MCF 10A (cell line): ENCODE measurements around the gene MEF2A. TPM values are rescaled to one million over a fixed set of nuclear protein-coding genes. Genes with fewer than 3 reads are reported as not detected.

ENCODE experiments used
- BruUV-seq: library from RNA; stranded (reverse); fragments of 400-500 nt; replicated peaks from 2 replicates; lab custom pipeline; 2021; lab: Mats Ljungman, UMichigan
- CTCF ChIA-PET: fragments of 300-600 bp; sonication (Branson Sonifier 250); formaldehyde crosslinking; extraction: SDS; loops from one replicate; lab custom pipeline; 2021; ENCODE audit warnings: antibody characterized with exemption, inconsistent platforms; lab: Yijun Ruan, JAX
- POLR2A ChIA-PET: fragments of 300-600, 350-650 bp; sonication (Branson Sonifier 250); formaldehyde crosslinking; extraction: SDS; loops from one replicate; lab custom pipeline; 2020; ENCODE audit warnings: antibody characterized with exemption, inconsistent platforms; lab: Yijun Ruan, JAX
- DNase-seq: peaks from one replicate; pipeline ENCODE4 v3.0.0-alpha.2; 2018; ENCODE audit not compliant: unreplicated experiment
- H3K27ac Mint-ChIP-seq: one replicate; pipeline ENCODE4 v1.8.0; 2022; ENCODE audit warnings: mild to moderate bottlenecking, low read depth, mixed read lengths; ENCODE audit not compliant: unreplicated experiment
- H3K27me3 Mint-ChIP-seq: one replicate; pipeline ENCODE4 v1.8.0; 2022; ENCODE audit warnings: mixed read lengths; ENCODE audit not compliant: insufficient read depth, unreplicated experiment
- H3K36me3 Mint-ChIP-seq: one replicate; pipeline ENCODE4 v1.8.0; 2022; ENCODE audit warnings: mild to moderate bottlenecking, moderate library complexity, mixed read lengths; ENCODE audit not compliant: insufficient read depth, unreplicated experiment
- H3K4me1 Mint-ChIP-seq: one replicate; pipeline ENCODE4 v1.8.0; 2022; ENCODE audit warnings: mixed read lengths; ENCODE audit not compliant: insufficient read depth, unreplicated experiment
- H3K4me3 Mint-ChIP-seq: one replicate; pipeline ENCODE4 v1.8.0; 2022; ENCODE audit warnings: mild to moderate bottlenecking, moderate library complexity, mixed read lengths; ENCODE audit not compliant: unreplicated experiment
- H3K9me3 Mint-ChIP-seq: one replicate; pipeline ENCODE4 v1.8.0; 2022; ENCODE audit warnings: mixed read lengths; ENCODE audit not compliant: unreplicated experiment
- CTCF ChIP-seq: fragments of 200-600 bp; IDR thresholded peaks from one replicate; pipeline ENCODE4 v1.8.0; 2022; ENCODE audit warnings: antibody characterized with exemption, mild to moderate bottlenecking; ENCODE audit not compliant: unreplicated experiment
- intact Hi-C: fragments of 100-400 bp; cut with micrococcal nuclease; formaldehyde crosslinking; loops from 2 replicates; pipeline ENCODE4 v1.14.1; 2022
- total RNA-seq: library from RNA; stranded (reverse); gene quantifications from 2 replicates; pipeline ENCODE4 v1.2.3, GENCODE V29; 2022

The MEF2A gene
- total RNA-seq, 1 experiment from 2014 or later: 52.9 TPM

- Mint-ChIP-seq H3K9me3 (peaks cover 9% of the 10 kb centered on the region), H3K27me3 (no peaks in the 10 kb centered on the region), H3K4me1 (no peaks in the 10 kb centered on the region), H3K27ac (no peak overlapping the region), H3K4me3 (no peak overlapping the region), H3K36me3 (peaks cover 38% of the 10 kb centered on the region)
- POLR2A ChIA-PET: no interaction called here
- CTCF ChIA-PET: no interaction called here
- no peak for TF ChIP-seq CTCF
- intact Hi-C loops: no loop called here
- no peak for DNase-seq
- no TSS peak for BruUV-seq
Observed at GRCh38 chr15:99644913-99645542, 79.2 kb downstream of the MEF2A start.

DNA sequence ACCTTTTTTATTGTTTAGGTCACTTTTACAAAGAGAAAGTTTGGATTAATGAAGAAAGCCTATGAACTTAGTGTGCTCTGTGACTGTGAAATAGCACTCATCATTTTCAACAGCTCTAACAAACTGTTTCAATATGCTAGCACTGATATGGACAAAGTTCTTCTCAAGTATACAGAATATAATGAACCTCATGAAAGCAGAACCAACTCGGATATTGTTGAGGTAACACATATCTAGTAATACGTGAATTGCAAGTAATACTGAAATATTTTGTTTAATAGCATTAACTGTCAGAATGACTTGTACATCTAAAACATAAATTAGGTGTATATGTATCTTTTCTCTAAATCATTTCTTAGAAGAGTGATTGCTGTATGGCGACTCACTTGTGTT lies 79.8 kb downstream of the MEF2A start:
- no peak for DNase-seq
- Mint-ChIP-seq H3K4me1 (no peaks in the 10 kb centered on the region), H3K27me3 (no peaks in the 10 kb centered on the region), H3K4me3 (no peak overlapping the region), H3K27ac (no peak overlapping the region), H3K9me3 (peaks cover 9% of the 10 kb centered on the region), H3K36me3 (peaks cover 38% of the 10 kb centered on the region)
- CTCF ChIA-PET: no interaction called here
- no peak for TF ChIP-seq CTCF
- BruUV-seq: no TSS peak
- intact Hi-C loops: no loop called here
- POLR2A ChIA-PET: no interaction called here

DNA sequence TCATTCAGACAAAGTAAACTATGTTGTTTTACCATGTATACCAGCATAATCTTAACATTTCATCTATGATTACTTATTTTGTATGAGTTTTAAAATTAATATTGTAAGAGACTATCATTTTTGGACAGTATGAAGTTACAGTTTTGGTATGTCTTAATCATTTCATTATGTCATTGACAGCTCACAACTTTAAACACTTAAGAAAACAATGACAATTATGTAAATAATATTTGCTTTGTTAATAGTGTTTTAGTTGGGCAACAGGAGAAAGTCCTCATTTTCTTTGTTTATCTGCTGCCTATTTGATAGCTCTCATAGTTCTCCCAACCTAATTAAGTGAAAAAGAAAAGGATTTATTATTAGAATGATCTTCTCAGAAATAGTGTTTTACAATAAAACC lies 80.2 kb downstream of the MEF2A start:
- intact Hi-C loops: no loop called here
- CTCF ChIA-PET: no interaction called here
- no peak for TF ChIP-seq CTCF
- no peak for DNase-seq
- POLR2A ChIA-PET: interaction anchor here (1.7 kb wide), 1 partner anchor 9 kb away, joined by 5 read pairs; no protein-coding TSS in a partner anchor
- peaks cover 9% of the 10 kb centered on the region for H3K9me3 Mint-ChIP-seq
- H3K4me1 Mint-ChIP-seq: peaks cover 2% of the 10 kb centered on the region
- no peak overlapping the region for H3K27ac Mint-ChIP-seq
- H3K36me3 Mint-ChIP-seq: peaks cover 38% of the 10 kb centered on the region
- no peaks in the 10 kb centered on the region for H3K27me3 Mint-ChIP-seq
- no TSS peak for BruUV-seq
- no peak overlapping the region for H3K4me3 Mint-ChIP-seq

DNA sequence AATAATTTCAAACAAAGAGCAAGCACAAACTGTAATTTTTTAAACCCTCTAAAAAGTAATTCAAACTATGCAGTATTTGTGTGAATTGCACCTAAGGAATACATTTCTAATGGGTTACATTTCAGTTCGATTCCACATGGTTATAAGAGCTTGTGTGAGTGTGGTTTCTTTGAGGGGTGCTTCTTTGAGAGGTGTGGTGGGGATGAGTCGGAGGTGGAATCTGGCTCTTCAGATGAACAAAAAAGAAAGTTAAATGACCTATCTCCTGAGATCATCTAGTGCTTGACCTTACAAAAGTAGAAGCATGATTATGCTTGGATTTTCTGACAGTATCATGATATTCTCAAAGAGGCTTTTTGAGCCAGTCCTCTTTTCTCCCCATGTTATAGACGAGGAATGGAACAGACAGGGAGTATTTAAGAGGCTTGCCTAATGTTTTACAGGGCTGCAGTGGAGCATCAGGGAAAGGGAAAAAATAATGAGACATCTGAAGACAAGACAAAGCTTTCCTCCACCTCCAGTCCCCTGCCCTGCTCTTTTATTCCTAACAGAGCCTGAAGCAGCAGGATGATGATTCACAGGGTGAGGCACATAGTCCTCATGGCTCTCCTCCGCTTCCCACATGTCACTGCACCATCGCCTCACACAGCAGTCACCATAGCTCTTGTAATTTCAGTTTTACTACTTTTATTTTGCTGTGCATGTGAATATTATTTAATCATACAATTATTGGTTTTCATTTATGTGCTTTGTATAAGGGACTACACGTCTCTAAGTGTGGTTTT lies 85.4 kb downstream of the MEF2A start:
- CTCF ChIA-PET: no interaction called here
- Mint-ChIP-seq H3K9me3 (no peaks in the 10 kb centered on the region), H3K27me3 (no peaks in the 10 kb centered on the region), H3K4me1 (peaks cover 10% of the 10 kb centered on the region), H3K36me3 (peaks cover 4% of the 10 kb centered on the region), H3K27ac (peak overlapping the region; percentile 93), H3K4me3 (peak overlapping the region; percentile 21)
- DNase-seq: peak; percentile 69
- POLR2A ChIA-PET: interaction anchor here (0.6 to 2.5 kb wide), 8 partner anchors 10 to 170 kb away, joined by 3 to 10 read pairs (median 4); no protein-coding TSS in a partner anchor
- TF ChIP-seq CTCF: no peak
- intact Hi-C loops: loop anchor here (5.0 kb wide), 1 partner anchor 44 kb away; no protein-coding TSS in a partner anchor
- no TSS peak for BruUV-seq
